ENCODE measurements around the gene WNK2.

DNA sequence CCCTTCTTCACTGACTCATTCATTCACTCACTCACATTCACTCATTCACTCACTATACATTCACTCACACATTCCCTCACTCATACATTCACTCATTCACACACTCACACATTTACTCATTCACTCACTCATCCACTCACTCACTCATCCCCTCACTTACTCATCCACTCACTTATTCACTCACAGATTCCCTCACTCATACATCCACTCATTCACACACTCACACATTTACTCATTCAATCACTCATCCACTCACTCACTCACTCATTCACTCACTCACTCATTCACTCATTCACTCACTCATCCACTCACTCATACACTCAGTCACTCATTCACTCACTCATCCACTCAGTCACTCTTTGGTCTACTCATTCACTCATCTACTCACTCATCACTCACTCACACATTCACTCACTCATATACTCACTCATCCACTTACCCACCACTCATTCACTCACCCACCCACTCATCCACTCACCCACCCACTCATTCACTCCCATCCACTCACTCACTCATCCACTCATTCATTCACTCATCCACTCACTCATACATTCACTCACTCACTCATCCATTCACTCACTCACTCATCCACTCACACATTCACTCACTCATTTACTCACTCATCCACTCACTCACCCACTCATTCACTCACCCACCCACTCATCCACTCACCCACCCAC lies 27.2 kb downstream of the WNK2 start:
- TF ChIP-seq EZH2 (IDR thresholded peaks at IDR 0.05; ENCODE audit: insufficient read depth, low read length) = no peak
- TF ChIP-seq, protein P1, sequence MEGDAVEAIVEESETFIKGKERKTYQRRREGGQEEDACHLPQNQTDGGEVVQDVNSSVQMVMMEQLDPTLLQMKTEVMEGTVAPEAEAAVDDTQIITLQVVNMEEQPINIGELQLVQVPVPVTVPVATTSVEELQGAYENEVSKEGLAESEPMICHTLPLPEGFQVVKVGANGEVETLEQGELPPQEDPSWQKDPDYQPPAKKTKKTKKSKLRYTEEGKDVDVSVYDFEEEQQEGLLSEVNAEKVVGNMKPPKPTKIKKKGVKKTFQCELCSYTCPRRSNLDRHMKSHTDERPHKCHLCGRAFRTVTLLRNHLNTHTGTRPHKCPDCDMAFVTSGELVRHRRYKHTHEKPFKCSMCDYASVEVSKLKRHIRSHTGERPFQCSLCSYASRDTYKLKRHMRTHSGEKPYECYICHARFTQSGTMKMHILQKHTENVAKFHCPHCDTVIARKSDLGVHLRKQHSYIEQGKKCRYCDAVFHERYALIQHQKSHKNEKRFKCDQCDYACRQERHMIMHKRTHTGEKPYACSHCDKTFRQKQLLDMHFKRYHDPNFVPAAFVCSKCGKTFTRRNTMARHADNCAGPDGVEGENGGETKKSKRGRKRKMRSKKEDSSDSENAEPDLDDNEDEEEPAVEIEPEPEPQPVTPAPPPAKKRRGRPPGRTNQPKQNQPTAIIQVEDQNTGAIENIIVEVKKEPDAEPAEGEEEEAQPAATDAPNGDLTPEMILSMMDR (IDR thresholded peaks at IDR 0.05; ENCODE audit: insufficient read depth, low read depth, low read length) = no peak
